H4 (cell line): Measurements from ENCODE around the gene ATP13A5. TPM values are rescaled to one million over a fixed set of nuclear protein-coding genes. Genes with fewer than 3 reads are reported as not detected.

ENCODE experiments used
- DNase-seq: peaks from one replicate; pipeline ENCODE4 v3.0.0-alpha.2; 2015; ENCODE audit warnings: low spot score
- total RNA-seq: library from RNA; depleted of rRNA; stranded (reverse); fragments of >200 nt; shearing (Covaris generic); gene quantifications from 2 replicates; pipeline ENCODE4 v1.2.3, GENCODE V29; 2014; rRNA removed

The ATP13A5 gene
- total RNA-seq, 1 experiment from 2014 or later = 0.48 TPM

DNA sequence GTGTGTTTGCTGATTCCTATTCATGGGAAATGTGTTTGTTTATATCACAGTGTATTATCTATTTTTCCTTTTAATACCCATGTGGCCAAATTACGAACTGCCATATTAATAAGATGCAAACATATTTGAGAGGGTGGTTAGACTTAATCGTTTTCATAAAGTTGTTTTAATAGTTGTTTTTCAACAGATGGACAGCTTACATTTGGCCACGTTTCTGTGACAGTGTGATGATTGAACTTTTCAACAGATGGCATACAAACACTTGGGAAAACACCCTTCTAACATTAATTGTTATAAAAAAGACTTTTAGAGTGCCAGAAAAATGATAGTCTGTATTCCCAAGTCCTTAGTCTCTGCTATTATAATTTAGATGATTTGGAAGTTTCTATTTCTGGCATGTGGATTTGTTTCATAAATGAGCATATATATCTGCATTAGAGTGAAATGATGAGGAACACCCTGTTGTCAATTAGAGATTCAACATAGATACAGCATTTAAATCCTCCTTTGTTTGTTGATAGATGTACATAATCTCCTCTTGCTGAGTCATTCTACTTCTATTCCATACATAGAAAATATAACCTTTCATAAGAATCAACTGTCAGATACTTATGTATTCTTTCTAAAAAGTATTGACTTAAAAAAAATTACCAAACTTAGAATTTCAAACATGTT, 124.4 kb downstream of the ATP13A5 start:
- DNase-seq = no peak

DNA sequence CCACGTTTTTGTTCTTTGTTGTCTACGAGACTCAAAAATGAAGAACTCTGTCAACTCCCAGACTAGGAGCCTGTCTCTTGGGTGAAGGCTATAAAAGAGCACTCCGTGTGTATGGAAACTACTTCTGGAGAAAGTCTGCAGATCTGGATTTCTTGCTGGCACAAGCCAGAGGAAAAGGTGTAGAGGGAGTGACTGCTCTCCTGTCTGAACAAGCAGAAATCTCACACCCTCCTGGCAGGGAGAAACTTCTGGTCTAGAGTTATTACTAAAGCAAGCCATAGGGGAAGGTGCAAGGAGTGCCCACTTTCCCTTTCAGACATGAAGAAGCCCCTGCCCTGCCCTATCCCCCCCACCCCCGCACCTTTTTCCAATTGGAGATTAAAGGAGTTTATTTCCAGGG, 128.1 kb downstream of the ATP13A5 start:
- DNase-seq = no peak

DNA sequence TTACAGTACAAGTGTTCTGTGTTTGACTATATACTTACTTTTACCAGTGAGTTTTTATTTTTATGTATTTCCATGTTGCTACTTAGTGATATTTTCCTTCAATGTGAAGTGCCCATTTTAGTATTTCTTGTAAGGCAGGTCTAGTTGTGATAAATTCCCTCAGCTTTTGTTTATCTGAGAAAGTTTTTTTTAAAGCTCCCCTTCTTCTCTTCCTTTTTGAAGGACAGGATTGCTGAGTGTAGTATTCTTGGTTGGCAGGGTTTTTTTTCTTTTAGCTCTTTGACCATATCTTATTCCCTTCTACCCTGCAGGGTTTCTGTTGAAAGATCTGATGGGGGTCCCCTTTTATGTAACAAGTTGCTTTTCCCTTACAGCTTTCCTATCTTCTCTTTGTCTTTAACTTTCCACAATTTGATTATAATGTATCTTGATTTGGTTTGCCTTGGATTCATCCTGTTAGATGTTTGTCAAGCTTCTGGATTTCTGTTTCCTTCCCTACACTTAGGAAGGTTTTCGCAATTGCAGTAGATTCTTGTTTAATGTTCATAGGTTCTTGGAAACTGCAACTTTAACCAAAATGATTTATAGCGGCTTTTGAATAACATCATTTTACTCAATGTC, 129.6 kb downstream of the ATP13A5 start:
- DNase-seq = no peak

DNA sequence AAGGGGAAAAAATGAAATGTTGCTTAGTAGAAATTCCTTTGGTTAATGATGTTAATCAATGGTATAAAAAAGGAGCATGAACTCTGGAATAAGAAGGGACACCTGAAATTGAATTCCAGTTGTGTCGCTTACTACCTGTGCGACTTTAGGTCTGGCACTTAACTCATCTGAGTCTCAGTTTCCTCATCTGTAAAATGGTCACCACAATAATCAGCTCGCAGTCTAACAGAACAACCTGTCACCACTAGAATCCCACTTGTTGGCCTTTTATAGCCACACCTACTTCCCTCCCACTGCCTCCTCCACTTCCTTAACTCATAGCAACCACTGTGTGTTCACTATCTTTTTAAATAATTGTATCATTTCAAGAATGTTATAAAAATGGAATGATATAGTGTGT, 135.0 kb downstream of the ATP13A5 start:
- no peak for DNase-seq

DNA sequence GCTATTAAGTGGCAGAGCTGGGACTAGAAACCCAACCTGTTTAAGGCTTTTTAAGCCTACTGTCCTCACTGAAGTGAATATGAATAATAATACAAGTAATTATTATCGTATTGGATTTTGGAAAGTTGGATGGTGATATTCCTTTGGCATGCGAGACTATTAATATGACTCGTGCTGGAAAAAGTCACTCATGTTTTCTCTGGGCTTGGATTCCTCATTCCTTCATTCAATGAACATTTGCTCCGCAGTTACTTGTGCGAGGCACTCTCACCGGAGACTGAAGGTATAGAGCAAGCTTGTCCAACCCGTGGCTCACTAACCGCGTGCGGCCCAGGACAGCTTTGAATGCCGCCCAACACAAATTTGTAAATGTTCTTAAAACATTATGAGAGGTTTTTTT, 136.8 kb downstream of the ATP13A5 start:
- no peak for DNase-seq

DNA sequence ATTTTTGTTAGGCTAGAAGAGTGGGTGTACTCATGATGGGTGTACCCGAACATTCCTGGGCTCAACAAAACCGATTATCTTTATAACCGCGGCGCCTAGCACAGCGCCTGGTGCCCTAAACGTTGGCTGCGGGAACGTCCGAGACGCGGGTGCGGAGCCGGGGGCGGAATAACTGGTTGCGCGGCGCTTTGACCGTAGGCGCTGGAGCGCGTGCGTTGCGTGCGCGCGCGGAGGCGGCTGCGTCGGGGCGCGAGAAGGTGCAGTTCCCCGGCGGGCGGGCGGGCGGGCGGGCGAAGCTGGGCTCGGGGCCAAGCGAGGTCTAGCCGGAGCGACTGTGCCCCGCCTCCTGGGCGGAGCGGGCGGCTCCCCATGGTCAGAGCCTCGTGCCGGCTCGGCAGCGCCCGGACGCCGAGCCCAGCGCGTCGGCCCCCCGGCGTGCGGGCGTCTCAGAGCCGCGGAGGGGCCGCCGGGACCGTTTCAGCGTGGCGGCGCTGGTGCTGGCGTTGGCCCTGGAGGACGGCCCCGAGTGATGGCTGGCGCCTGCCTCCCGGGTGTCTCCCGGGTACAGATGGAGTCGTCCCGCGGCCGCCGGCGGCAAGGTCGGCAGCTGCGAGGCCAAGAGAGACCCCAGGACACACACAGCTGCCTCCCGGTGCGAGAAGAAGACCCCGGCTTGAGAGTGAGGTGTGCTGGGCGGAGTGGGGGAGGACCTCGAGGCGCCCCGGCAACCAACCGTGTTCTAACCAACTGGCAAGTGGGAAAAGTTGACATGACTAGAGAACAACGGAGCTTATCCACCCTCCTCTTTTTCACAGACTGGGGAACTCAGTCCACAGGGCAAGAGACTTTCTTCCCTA, 137.5 kb downstream of the ATP13A5 start, which contains the start of gene PLAAT1:
Gene PLAAT1, plus strand, starts transcription at position 373 of the 857 bp plus-strand sequence. CDS start 14,429 bp downstream, outside the sequence.
- DNase-seq = peak; percentile 74

DNA sequence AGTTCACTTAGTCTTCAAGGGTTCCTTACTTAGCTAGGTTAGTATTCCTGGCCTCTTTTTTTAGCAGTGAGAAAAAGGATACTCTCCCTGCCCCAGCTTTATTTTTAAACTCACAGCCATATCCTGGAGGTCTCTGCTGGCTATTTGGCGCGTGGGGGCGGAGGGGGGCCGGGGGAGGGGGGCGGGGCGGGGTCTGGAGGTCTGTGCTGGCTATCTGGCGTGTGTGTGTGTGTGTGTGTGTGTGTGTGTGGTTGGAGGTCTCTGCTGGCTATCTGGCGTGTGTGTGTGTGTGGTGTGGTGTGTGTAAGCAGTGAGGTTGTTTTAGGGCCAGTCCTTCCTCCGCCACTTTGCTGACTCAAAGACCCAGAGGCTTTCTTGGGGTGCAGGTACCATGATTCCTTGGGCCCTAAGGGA, 138.1 kb downstream of the ATP13A5 start:
- peak; percentile 42 for DNase-seq

DNA sequence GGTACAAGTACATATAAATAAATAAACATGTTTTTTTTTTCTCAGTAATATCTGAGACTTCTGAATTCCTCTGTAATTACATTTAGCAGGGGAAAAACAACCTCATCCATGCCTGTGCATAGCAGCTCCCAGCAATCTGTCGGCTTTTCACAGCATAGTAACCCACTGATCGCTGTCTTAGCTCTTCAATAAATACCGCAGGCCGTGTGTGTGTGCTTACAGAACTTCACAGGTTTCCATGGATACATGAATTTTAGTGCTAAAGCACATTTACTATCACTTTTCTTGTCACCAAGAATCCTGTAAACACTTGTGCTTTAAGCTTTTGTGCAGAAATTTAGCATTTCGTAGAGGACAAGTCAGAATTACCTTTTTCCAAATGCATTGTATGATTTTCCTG, 141.5 kb downstream of the ATP13A5 start:
- DNase-seq = no peak

DNA sequence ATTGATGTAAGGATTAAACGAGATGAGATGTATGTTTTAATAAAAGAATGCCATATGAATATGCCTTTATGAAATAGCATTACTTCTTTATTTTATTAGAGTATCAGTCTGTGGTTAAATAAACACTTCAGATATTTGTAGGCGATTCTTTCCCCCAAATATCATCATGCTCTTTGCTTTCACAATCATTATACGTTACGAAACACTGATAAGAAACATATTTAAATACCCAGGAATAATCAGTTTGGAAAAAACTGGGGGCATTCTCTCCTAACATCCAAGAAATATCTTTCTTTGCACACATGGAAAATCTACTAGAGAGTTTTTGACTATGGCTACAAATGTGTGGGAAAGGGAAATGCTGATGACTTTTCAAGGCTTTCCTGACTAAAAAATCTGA, 142.0 kb downstream of the ATP13A5 start:
- no peak for DNase-seq

DNA sequence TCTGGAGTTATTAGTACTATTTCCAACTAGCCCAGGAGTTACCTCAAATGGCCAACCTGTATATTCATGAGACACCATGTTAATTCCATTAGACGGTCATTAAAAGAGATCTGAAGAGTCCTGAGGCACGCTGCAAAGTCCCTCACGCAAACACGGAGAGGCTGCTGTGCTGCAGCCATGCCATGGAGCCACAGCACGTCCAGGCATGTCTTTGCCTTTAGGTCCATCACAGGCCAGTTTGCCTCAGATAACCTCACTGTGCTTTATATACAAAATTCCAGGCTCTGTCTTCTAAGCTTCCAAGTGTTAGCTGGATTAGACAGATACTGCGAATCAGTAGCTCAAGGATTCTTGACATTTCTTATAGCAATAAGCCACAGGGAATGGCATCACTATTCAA, 147.4 kb downstream of the ATP13A5 start:
- no peak for DNase-seq

DNA sequence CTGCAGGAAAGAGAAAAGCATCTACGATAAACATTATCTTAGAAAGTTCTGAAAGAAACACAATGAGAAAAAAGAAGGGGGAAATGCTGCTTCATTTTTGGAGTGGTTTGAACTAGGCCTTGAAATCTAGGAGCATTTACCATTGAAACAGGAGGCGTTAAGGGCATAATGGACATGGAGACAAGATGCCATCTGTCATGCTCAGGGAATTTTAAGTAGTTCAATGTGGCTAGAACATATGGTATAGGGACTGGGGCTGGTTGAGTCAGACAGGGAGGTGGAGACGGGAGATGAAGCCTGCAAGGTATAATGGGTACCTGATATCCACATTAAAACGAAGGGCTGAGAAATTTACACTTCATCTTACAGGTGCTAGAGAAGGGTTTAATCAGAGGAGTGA, 147.9 kb downstream of the ATP13A5 start:
- no peak for DNase-seq

DNA sequence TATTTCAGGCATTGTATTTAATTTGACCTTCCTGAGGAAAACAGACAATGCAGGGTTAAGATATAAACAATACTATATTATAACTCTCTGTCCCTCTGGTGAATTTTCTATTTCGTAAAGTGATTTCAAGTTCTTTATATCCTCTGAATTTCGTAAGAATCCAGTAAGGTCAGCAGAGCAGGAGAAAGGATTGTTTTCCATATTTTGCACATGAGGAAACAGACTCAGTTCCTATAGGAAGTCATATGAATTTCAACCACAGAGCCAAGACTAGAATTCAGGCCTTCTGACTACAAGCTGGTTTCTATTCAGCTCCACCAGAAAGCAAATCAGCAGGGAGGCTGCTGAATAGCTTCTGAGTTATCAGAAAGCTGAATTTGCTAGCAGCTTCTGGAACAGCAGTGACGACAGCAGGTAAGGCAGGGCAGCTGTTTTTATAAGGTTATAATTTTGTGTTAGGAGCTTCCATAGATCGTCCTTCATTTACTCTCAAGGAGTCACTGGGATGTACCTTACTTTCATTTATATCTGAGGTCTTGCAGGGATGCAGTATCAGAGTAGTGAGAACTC, 148.6 kb downstream of the ATP13A5 start:
- DNase-seq = no peak

DNA sequence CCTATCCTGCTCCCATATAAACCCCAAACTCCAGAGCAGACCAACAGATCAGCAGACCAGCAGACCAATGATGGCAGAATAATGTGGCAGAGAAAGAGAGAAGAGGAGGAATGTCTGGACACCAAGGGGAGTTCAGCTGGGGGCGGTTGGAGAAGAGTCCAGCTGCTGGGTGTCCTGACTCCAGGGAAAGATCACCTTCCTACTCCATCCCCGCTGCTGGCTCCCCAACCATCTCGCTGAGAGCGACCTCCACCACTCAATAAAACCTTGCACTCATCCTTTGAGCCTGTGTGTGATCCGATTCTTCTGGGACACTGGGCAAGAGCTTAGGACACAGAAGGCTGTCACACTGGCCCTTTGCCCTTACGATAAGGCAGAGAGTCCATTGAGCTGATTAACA, 150.3 kb downstream of the ATP13A5 start:
- no peak for DNase-seq

DNA sequence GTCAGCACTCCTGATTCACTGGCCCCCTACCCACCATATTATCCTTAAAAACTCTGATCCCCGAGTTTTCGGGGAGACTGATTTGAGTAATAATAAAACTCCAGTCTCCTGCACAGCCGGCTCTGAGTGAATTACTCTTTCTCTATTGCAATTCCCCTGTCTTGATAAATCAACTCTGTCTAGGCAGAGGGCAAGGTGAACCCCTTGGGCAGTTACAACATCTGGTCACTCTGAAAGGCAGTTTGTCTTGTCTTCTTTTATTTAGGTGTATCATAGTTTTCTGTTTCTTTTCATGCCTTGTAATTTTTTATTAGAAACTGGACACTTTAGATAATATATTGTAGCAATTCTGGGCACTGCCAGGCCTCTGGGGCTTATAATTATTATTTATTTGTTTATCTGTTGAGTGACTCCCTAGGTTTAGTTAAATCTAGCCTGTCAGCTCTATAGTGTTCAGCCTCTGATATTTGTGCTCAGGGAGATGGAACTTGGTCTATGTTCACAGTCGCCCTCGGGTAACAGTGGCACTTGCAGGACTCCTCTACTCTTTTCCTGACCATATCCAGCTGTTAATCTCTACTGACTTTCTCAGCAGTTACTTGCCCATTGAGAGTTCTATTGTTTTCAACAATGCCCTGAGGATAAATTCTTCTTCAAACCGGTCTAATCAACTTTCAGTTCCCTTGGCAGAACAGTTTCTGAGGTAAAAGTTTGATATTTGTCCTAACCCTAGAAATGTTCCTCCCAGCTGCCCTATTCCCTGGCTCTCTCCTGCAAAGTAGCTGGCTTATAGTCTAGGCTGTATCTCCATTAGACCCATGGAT, 153.0 kb downstream of the ATP13A5 start:
- no peak for DNase-seq

Other genes with a start within 250 kb of the ATP13A5 start
- gene PLAAT1, start 137.5 kb downstream of the ATP13A5 start, total RNA-seq = 9.9 and 11.6 TPM in 2 replicates
- gene ATP13A4, start 176.1 kb upstream of the ATP13A5 start, total RNA-seq = 0.02 TPM in 1 of 2 replicates, not detected in the other
- gene OPA1, start 214.5 kb upstream of the ATP13A5 start, total RNA-seq = 51.9 and 53.6 TPM in 2 replicates